Thyroid gland (tissue), 4 donors: ENCODE measurements around the gene VSTM4. TPM values are rescaled to one million over a fixed set of nuclear protein-coding genes. Genes with fewer than 3 reads are reported as not detected.

Experiments used
- DNase-seq, 2 donors: peaks; one replicate each; pipeline ENCODE4 v3.0.0-alpha.2; 2019
- H3K27ac ChIP-seq, 3 donors: fragments of 200-600 bp; sonication (generic); 1 replicate in 2 of 3; 2 replicates in 1 of 3; pipeline ENCODE4 v1.5.1; 2016 to 2019; ENCODE audit warnings: mild to moderate bottlenecking in 1 of 3, moderate library complexity in 1 of 3
- H3K27me3 ChIP-seq: fragments of 200-600 bp; sonication (generic); one replicate; pipeline ENCODE4 v1.5.1; 2019
- H3K36me3 ChIP-seq, 2 donors: fragments of 200-600 bp; sonication (generic); one replicate each; pipeline ENCODE4 v1.5.1; 2016 to 2019
- H3K4me1 ChIP-seq, 2 donors: fragments of 200-600 bp; sonication (generic); one replicate each; pipeline ENCODE4 v1.5.1; 2017 to 2019
- H3K4me3 ChIP-seq, 3 donors: fragments of 200-600 bp; sonication (generic); replicated peaks in 1 of 3; 1 replicate in 2 of 3; 2 replicates in 1 of 3; pipeline ENCODE4 v1.5.1; 2016; ENCODE audit warnings: mild to moderate bottlenecking in 1 of 3
- H3K9me3 ChIP-seq: fragments of 200-600 bp; sonication (generic); one replicate; pipeline ENCODE4 v1.5.1; 2017
- POLR2A ChIP-seq, 2 donors: fragments of 450-650 bp; IDR thresholded peaks; one replicate each; pipeline ENCODE4 v1.6.1; 2017; ENCODE audit warnings: antibody characterized with exemption in 2 of 2, mild to moderate bottlenecking in 2 of 2, moderate library complexity in 1 of 2
- WGBS, 2 donors: methylation state at CpG; one replicate each; pipeline ENCODE4 v1.1.5; 2017; 5-methylcytosine and 5-hydroxymethylcytosine counted together
- intact Hi-C: fragments of 100-400 bp; cut with DNase I; formaldehyde crosslinking; loops from one replicate; pipeline ENCODE4 v1.15.1; 2023
- total RNA-seq, 4 donors: library from RNA; depleted of rRNA; stranded (reverse); fragments of >200 nt; gene quantifications; one replicate each; pipeline ENCODE4 v1.2.3, GENCODE V29; 2016
- TF ChIP-seq, protein P1 (sequence below), 6 experiments: fragments of 200-600 bp in 3 of 6; fragments of 450-650 bp in 3 of 6; sonication (generic) in 3 of 6; IDR thresholded peaks; one replicate each; pipeline ENCODE4 v1.5.1; 2016 to 2019; ENCODE audit warnings: antibody characterized with exemption in 6 of 6, mild to moderate bottlenecking in 2 of 6, inconsistent platforms in 1 of 6, moderate library complexity in 1 of 6

Gene VSTM4
- total RNA-seq, 4 donors from 2014 or later = 42.9 to 220 (median 142) TPM

DNA sequence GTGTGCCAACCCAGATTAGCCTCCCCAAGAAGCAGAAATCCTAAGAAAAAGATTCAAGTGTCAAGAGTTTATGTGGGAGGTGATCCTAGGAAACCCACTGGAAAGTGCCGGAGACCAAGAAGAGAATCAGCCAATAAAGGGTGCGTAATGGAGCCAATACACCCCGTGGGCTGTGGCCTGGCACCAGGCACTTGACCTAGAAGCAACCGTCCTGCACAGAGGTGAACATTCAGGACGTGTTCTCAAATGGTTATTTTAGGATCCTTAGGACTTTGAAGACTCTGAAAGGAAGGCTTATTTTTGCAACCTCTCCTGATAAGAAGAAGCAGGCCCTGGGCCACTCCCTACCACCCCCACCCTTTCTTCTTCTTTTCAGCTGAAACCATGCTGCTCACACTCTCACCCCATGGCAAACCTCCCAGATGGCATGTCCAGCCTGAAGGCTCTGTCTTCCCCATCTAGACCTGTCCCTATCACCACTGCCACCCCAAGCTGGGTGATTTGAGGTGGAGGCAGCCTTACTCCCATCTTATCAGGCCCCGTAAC, 46.6 kb downstream of the VSTM4 start:
- H3K4me3 ChIP-seq = no peak overlapping the region
- peaks cover 27 to 36% of the 10 kb centered on the region in 2 donors for H3K4me1 ChIP-seq
- H3K9me3 ChIP-seq = no peaks in the 10 kb centered on the region
- 56 to 65% methylated on average over 6 of the region's 6 CpGs for WGBS, 2 donors
- no peaks in the 10 kb centered on the region for H3K27me3 ChIP-seq
- no peak for TF ChIP-seq POLR2A (IDR thresholded peaks at IDR 0.05)
- TF ChIP-seq, protein P1, sequence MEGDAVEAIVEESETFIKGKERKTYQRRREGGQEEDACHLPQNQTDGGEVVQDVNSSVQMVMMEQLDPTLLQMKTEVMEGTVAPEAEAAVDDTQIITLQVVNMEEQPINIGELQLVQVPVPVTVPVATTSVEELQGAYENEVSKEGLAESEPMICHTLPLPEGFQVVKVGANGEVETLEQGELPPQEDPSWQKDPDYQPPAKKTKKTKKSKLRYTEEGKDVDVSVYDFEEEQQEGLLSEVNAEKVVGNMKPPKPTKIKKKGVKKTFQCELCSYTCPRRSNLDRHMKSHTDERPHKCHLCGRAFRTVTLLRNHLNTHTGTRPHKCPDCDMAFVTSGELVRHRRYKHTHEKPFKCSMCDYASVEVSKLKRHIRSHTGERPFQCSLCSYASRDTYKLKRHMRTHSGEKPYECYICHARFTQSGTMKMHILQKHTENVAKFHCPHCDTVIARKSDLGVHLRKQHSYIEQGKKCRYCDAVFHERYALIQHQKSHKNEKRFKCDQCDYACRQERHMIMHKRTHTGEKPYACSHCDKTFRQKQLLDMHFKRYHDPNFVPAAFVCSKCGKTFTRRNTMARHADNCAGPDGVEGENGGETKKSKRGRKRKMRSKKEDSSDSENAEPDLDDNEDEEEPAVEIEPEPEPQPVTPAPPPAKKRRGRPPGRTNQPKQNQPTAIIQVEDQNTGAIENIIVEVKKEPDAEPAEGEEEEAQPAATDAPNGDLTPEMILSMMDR (IDR thresholded peaks at IDR 0.05) = no peak
- H3K36me3 ChIP-seq = peaks cover 3 to 6% of the 10 kb centered on the region in 2 donors
- intact Hi-C loops = no loop called here
- DNase-seq = no peak
- no peak overlapping the region for H3K27ac ChIP-seq

DNA sequence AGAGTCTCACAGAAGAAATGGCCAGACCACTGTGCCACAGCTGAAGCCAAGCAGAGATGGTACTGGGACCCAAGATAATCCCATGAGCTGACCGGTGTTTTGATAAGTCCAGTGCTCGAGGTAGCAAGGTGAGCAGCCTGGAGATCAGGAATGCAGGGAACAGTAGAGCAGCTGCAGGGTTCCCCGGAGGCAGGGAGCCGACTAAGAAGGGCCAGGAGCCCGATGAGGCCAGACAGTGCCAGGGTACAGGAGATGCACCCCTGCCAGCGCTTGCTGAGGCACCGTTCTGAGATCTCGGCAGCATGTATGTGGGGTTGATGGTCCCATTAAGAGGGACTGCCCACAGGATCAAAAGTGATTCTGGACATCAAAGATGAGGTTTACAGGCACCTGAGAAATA, 47.1 kb downstream of the VSTM4 start:
- no peaks in the 10 kb centered on the region for H3K9me3 ChIP-seq
- WGBS, 2 donors = 82 to 88% methylated on average over 8 of the region's 8 CpGs
- H3K36me3 ChIP-seq = peaks cover 6 to 7% of the 10 kb centered on the region in 2 donors
- no peak overlapping the region for H3K4me3 ChIP-seq
- no peaks in the 10 kb centered on the region for H3K27me3 ChIP-seq
- intact Hi-C loops = no loop called here
- H3K4me1 ChIP-seq = peaks cover 27 to 36% of the 10 kb centered on the region in 2 donors
- H3K27ac ChIP-seq = no peak overlapping the region
- DNase-seq = no peak
- no peak for TF ChIP-seq POLR2A (IDR thresholded peaks at IDR 0.05)
- TF ChIP-seq, protein P1 (IDR thresholded peaks at IDR 0.05) = no peak

DNA sequence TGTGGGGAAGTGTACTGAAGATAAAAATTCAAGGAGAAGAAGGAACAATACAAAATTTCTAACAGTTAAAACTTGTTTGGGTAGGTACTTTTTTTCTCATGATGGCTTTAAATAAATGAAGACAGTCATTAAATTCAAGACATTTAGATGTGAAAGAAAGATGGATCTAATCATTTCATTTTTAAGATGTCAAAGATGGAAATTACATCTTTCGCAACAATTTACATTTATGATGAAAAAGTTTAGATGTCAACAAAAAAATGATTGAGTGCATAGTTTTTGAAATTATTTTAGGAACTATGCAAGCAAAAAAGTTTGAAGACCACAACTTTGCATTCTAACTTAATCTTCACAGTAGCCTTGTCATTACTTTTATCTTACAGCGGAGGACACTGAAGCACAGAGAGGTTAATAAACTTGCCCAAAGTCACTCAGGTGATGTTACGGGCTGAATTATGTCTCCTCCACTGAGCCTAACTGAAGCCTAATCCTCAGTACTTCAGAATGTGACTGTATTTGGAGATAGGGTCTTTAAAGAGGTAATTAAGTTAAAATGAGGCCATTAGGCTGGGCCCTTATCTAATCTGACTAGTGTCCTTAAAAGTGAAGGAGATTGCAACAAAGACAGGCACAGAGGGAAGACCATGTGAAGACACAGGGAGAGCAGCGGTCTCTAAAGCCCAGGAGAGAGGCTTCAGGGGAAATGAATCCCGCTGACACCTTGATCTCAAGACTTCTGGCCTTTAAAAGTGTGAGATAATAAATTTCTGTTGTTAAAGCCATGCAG, 48.2 kb downstream of the VSTM4 start:
- Histone ChIP-seq H3K9me3 (no peaks in the 10 kb centered on the region), H3K4me1 (peaks cover 24 to 30% of the 10 kb centered on the region in 2 donors), H3K4me3 (no peak overlapping the region), H3K27ac (no peak overlapping the region), H3K27me3 (no peaks in the 10 kb centered on the region), H3K36me3 (peaks cover 6 to 9% of the 10 kb centered on the region in 2 donors)
- no peak for TF ChIP-seq POLR2A (IDR thresholded peaks at IDR 0.05)
- TF ChIP-seq, protein P1 (IDR thresholded peaks at IDR 0.05) = no peak
- no peak for DNase-seq
- 94 to 97% methylated on average over 5 of the region's 5 CpGs for WGBS, 2 donors
- intact Hi-C loops = no loop called here

DNA sequence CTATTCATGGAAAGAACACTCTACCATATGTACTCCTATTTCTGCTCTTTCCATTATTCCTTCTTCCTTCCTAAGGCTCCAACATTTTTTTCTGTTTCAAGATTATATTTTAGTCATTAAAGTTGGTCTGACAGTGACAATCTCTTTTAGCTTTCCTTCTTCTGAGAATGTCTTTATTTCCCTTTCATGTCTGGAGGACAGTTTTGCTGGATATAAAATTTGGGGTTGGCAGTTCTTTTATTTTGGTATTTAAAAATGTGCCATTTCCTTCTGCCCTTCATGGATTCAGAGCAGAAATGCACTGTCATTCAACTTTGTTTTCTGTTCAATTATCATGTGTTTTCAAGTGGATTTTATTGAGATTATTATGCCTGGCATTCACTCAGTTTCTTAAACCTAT, 53.1 kb downstream of the VSTM4 start:
- Histone ChIP-seq H3K36me3 (peaks cover 6 to 9% of the 10 kb centered on the region in 2 donors), H3K27ac (no peak overlapping the region), H3K27me3 (no peaks in the 10 kb centered on the region), H3K9me3 (no peaks in the 10 kb centered on the region), H3K4me3 (no peak overlapping the region), H3K4me1 (no peaks in the 10 kb centered on the region)
- intact Hi-C loops = no loop called here
- no peak for TF ChIP-seq POLR2A (IDR thresholded peaks at IDR 0.05)
- TF ChIP-seq, protein P1 (IDR thresholded peaks at IDR 0.05) = no peak
- no peak for DNase-seq

DNA sequence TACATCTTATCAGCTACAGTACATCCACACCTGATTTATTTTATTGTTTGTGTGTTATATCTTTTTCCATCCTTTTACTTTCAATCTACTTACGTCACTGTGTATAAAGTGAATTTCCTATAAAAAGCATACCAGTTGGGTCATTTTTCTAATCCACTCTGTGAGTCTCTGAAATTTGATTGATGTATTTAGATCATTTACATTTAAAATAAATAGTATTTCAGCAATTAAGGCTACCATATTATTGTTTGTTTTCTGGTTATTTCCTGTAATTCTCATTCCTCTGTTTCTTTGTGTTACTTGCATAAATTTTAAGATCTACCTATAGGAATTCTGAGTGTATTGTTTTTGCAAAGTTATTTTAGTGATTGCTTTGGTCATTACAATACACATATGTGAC, 53.7 kb downstream of the VSTM4 start:
- no peak overlapping the region for H3K27ac ChIP-seq
- peaks cover 6 to 9% of the 10 kb centered on the region in 2 donors for H3K36me3 ChIP-seq
- H3K4me1 ChIP-seq = peaks cover 0 to 2% of the 10 kb centered on the region in 2 donors
- no peaks in the 10 kb centered on the region for H3K27me3 ChIP-seq
- 92 to 99% methylated on average over 1 of the region's 1 CpG for WGBS, 2 donors
- intact Hi-C loops = no loop called here
- DNase-seq = no peak
- TF ChIP-seq, protein P1 (IDR thresholded peaks at IDR 0.05) = no peak
- TF ChIP-seq POLR2A (IDR thresholded peaks at IDR 0.05) = no peak
- no peak overlapping the region for H3K4me3 ChIP-seq
- no peaks in the 10 kb centered on the region for H3K9me3 ChIP-seq
